HUES48 (cell line): ENCODE measurements around the gene EWSR1.

Experiments
- H3K27ac ChIP-seq: one replicate; pipeline ENCODE4 v1.7.0; 2013; ENCODE audit warnings: low read depth, low read length, inconsistent platforms
- H3K27me3 ChIP-seq: 2 replicates; pipeline ENCODE4 v1.6.1; 2013; ENCODE audit warnings: mild to moderate bottlenecking, low read length; ENCODE audit not compliant: control insufficient read depth, insufficient read depth
- H3K36me3 ChIP-seq: 2 replicates; pipeline ENCODE4 v1.6.1; 2013; ENCODE audit warnings: low read length; ENCODE audit not compliant: control insufficient read depth, insufficient read depth
- H3K4me1 ChIP-seq: 2 replicates; pipeline ENCODE4 v1.6.1; 2013; ENCODE audit warnings: mild to moderate bottlenecking, low read length; ENCODE audit not compliant: control insufficient read depth, insufficient read depth
- H3K4me3 ChIP-seq: 2 replicates; pipeline ENCODE4 v1.5.1; 2013; ENCODE audit warnings: mild to moderate bottlenecking, low read depth, low read length
- H3K9ac ChIP-seq: 2 replicates; pipeline ENCODE4 v1.6.1; 2013; ENCODE audit warnings: mild to moderate bottlenecking, low read depth, low read length, moderate library complexity
- H3K9me3 ChIP-seq: 2 replicates; pipeline ENCODE4 v1.6.1; 2013; ENCODE audit warnings: low read length; ENCODE audit not compliant: control insufficient read depth, insufficient read depth

The EWSR1 gene

GRCh38 chr22:29328055-29328454, 60.0 kb downstream of the EWSR1 start:
- Histone ChIP-seq H3K4me1 (no peaks in the 10 kb centered on the region), H3K27ac (no peak overlapping the region), H3K36me3 (peaks cover 38% of the 10 kb centered on the region), H3K4me3 (no peak overlapping the region), H3K27me3 (no peaks in the 10 kb centered on the region), H3K9me3 (no peaks in the 10 kb centered on the region), H3K9ac (no peak overlapping the region)

GRCh38 chr22:29328566-29329500, 60.8 kb downstream of the EWSR1 start:
- H3K27ac ChIP-seq = no peak overlapping the region
- H3K4me1 ChIP-seq = no peaks in the 10 kb centered on the region
- no peak overlapping the region for H3K4me3 ChIP-seq
- no peaks in the 10 kb centered on the region for H3K9me3 ChIP-seq
- peaks cover 40% of the 10 kb centered on the region for H3K36me3 ChIP-seq
- no peaks in the 10 kb centered on the region for H3K27me3 ChIP-seq
- H3K9ac ChIP-seq = no peak overlapping the region

- Histone ChIP-seq H3K27ac (no peak overlapping the region), H3K27me3 (no peaks in the 10 kb centered on the region), H3K9me3 (no peaks in the 10 kb centered on the region), H3K4me1 (no peaks in the 10 kb centered on the region), H3K36me3 (peaks cover 45% of the 10 kb centered on the region), H3K9ac (no peak overlapping the region), H3K4me3 (no peak overlapping the region)
Observed at GRCh38 chr22:29329581-29329980, 61.5 kb downstream of the EWSR1 start.

- H3K27me3 ChIP-seq = no peaks in the 10 kb centered on the region
- H3K36me3 ChIP-seq = peaks cover 45% of the 10 kb centered on the region
- H3K4me3 ChIP-seq = no peak overlapping the region
- H3K9ac ChIP-seq = no peak overlapping the region
- no peaks in the 10 kb centered on the region for H3K9me3 ChIP-seq
- H3K27ac ChIP-seq = no peak overlapping the region
- no peaks in the 10 kb centered on the region for H3K4me1 ChIP-seq
Observed at GRCh38 chr22:29330291-29330690, 62.2 kb downstream of the EWSR1 start.

- H3K9ac ChIP-seq = no peak overlapping the region
- H3K27me3 ChIP-seq = no peaks in the 10 kb centered on the region
- H3K27ac ChIP-seq = no peak overlapping the region
- H3K36me3 ChIP-seq = peaks cover 50% of the 10 kb centered on the region
- no peaks in the 10 kb centered on the region for H3K9me3 ChIP-seq
- H3K4me3 ChIP-seq = no peak overlapping the region
- H3K4me1 ChIP-seq = no peaks in the 10 kb centered on the region
Observed at GRCh38 chr22:29330753-29331152, 62.7 kb downstream of the EWSR1 start.

GRCh38 chr22:29331213-29331612, 63.1 kb downstream of the EWSR1 start:
- Histone ChIP-seq H3K36me3 (peaks cover 53% of the 10 kb centered on the region), H3K27ac (no peak overlapping the region), H3K4me3 (no peak overlapping the region), H3K9ac (no peak overlapping the region), H3K4me1 (no peaks in the 10 kb centered on the region), H3K9me3 (no peaks in the 10 kb centered on the region), H3K27me3 (no peaks in the 10 kb centered on the region)

- Histone ChIP-seq H3K27ac (no peak overlapping the region), H3K4me1 (no peaks in the 10 kb centered on the region), H3K36me3 (peaks cover 57% of the 10 kb centered on the region), H3K9ac (no peak overlapping the region), H3K4me3 (no peak overlapping the region), H3K27me3 (no peaks in the 10 kb centered on the region), H3K9me3 (no peaks in the 10 kb centered on the region)
Observed at GRCh38 chr22:29331658-29332300, 63.7 kb downstream of the EWSR1 start.

- H3K9me3 ChIP-seq = no peaks in the 10 kb centered on the region
- H3K36me3 ChIP-seq = peaks cover 63% of the 10 kb centered on the region
- H3K27me3 ChIP-seq = no peaks in the 10 kb centered on the region
- H3K27ac ChIP-seq = no peak overlapping the region
- H3K4me3 ChIP-seq = no peak overlapping the region
- H3K4me1 ChIP-seq = no peaks in the 10 kb centered on the region
- H3K9ac ChIP-seq = no peak overlapping the region
Observed at GRCh38 chr22:29332886-29333496, 64.9 kb downstream of the EWSR1 start.

- peaks cover 70% of the 10 kb centered on the region for H3K36me3 ChIP-seq
- H3K27ac ChIP-seq = no peak overlapping the region
- H3K4me3 ChIP-seq = no peak overlapping the region
Observed at GRCh38 chr22:29334148-29334547, 66.1 kb downstream of the EWSR1 start.

GRCh38 chr22:29334696-29335344, 66.8 kb downstream of the EWSR1 start:
- no peak overlapping the region for H3K27ac ChIP-seq
- no peaks in the 10 kb centered on the region for H3K9me3 ChIP-seq
- peaks cover 67% of the 10 kb centered on the region for H3K36me3 ChIP-seq
- no peak overlapping the region for H3K9ac ChIP-seq
- H3K4me1 ChIP-seq = no peaks in the 10 kb centered on the region
- H3K27me3 ChIP-seq = no peaks in the 10 kb centered on the region
- no peak overlapping the region for H3K4me3 ChIP-seq

More at GRCh38 chr22:29334148-29334547, 66.1 kb downstream of the EWSR1 start:
- Histone ChIP-seq H3K9me3 (no peaks in the 10 kb centered on the region), H3K27me3 (no peaks in the 10 kb centered on the region), H3K4me1 (no peaks in the 10 kb centered on the region), H3K9ac (no peak overlapping the region)
